NCI-H1417 treated with DMSO at 0.1 percent for 48 hours (cell line): ENCODE results near the gene CACNA1D.

ENCODE experiments used
- DNase-seq: peaks from one replicate; lab custom pipeline; 2025; lab: John Stamatoyannopoulos, UW

CACNA1D gene

GRCh38 chr3:53691349-53691748, 196.9 kb downstream of the CACNA1D start:
- DNase-seq = no peak

- no peak for DNase-seq
These were observed 197.5 kb downstream of the CACNA1D start for GRCh38 chr3:53691885-53692284.

GRCh38 chr3:53693451-53693850, 199.0 kb downstream of the CACNA1D start:
- DNase-seq = no peak

- DNase-seq = no peak
These were observed 199.6 kb downstream of the CACNA1D start for GRCh38 chr3:53694046-53694445.

GRCh38 chr3:53694666-53695323, 200.4 kb downstream of the CACNA1D start:
- no peak for DNase-seq

- no peak for DNase-seq
These were observed 200.9 kb downstream of the CACNA1D start for GRCh38 chr3:53695324-53695690.

- no peak for DNase-seq
These were observed 202.2 kb downstream of the CACNA1D start for GRCh38 chr3:53696401-53697172.

GRCh38 chr3:53700441-53700840, 206.0 kb downstream of the CACNA1D start:
- DNase-seq = no peak

GRCh38 chr3:53702776-53703530, 208.5 kb downstream of the CACNA1D start:
- DNase-seq = no peak

GRCh38 chr3:53703630-53704362, 209.4 kb downstream of the CACNA1D start:
- no peak for DNase-seq

- DNase-seq = no peak
These were observed 209.9 kb downstream of the CACNA1D start for GRCh38 chr3:53704363-53704725.

- DNase-seq = no peak
These were observed 210.8 kb downstream of the CACNA1D start for GRCh38 chr3:53705024-53705745.

- DNase-seq = no peak
These were observed 211.4 kb downstream of the CACNA1D start for GRCh38 chr3:53705774-53706173.

GRCh38 chr3:53707222-53707621, 212.8 kb downstream of the CACNA1D start:
- DNase-seq = no peak

GRCh38 chr3:53708001-53708621, 213.7 kb downstream of the CACNA1D start:
- DNase-seq = peak; percentile 49

GRCh38 chr3:53709256-53709655, 214.8 kb downstream of the CACNA1D start:
- DNase-seq = no peak

GRCh38 chr3:53709860-53710674, 215.7 kb downstream of the CACNA1D start:
- DNase-seq = peak; percentile 22

GRCh38 chr3:53711387-53711786, 217.0 kb downstream of the CACNA1D start:
- no peak for DNase-seq

- no peak for DNase-seq
These were observed 218.5 kb downstream of the CACNA1D start for GRCh38 chr3:53712817-53713388.

GRCh38 chr3:53713626-53714025, 219.2 kb downstream of the CACNA1D start:
- DNase-seq = no peak
